ENCODE data around the gene USP5. TPM values are rescaled to one million over a fixed set of nuclear protein-coding genes. Genes with fewer than 3 reads are reported as not detected.

Gene USP5
- total RNA-seq = 39.8 and 51.8 TPM in 2 replicates

GRCh38 chr12:6851921-6852650, at the start of gene USP5:
Gene USP5 (plus strand): TSS chr12:6852150. CDS start chr12:6852180, 30 bp downstream.

GRCh38 chr12:6821591-6822425, 30.1 kb upstream of the USP5 start, which contains the start of gene GPR162:
Gene GPR162 (plus strand): TSS chr12:6821821. CDS start chr12:6823899, 2,078 bp downstream.

DNA sequence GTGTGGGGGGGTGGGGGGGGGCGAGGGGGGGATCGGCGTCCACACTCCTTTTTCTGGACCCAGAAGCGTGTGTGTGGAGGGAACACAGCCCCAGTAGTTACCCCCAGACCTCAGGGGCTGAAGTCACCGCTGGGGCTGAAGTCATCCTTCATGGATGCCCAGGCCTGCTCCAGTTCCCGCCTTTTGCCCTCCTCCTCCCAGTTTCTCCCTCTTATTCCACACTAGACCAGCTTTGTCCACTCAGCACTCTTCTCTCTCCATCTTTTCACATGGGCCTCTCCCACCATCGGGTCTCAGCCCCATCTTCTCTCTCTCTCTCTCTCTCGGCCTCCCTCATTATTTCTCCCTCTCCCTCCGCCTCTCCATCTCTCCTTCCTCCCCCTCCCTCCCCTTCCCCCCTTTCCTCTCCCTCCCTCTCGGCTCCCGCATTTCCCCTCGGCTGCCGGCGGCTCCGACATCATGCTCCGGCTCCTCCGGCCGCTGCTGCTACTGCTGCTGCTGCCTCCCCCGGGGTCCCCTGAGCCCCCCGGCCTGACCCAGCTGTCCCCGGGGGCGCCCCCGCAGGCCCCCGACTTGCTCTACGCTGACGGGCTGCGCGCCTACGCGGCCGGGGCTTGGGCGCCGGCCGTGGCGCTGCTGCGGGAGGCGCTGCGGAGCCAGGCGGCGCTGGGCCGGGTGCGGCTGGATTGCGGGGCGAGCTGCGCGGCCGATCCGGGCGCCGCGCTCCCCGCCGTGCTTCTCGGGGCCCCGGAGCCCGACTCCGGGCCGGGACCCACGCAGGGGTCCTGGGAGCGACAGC, 23.8 kb upstream of the USP5 start, which contains the start of gene P3H3:
Gene P3H3 (plus strand): TSS at position 426 of the 799 bp plus-strand sequence. CDS start 34 bp downstream, at position 460.

DNA sequence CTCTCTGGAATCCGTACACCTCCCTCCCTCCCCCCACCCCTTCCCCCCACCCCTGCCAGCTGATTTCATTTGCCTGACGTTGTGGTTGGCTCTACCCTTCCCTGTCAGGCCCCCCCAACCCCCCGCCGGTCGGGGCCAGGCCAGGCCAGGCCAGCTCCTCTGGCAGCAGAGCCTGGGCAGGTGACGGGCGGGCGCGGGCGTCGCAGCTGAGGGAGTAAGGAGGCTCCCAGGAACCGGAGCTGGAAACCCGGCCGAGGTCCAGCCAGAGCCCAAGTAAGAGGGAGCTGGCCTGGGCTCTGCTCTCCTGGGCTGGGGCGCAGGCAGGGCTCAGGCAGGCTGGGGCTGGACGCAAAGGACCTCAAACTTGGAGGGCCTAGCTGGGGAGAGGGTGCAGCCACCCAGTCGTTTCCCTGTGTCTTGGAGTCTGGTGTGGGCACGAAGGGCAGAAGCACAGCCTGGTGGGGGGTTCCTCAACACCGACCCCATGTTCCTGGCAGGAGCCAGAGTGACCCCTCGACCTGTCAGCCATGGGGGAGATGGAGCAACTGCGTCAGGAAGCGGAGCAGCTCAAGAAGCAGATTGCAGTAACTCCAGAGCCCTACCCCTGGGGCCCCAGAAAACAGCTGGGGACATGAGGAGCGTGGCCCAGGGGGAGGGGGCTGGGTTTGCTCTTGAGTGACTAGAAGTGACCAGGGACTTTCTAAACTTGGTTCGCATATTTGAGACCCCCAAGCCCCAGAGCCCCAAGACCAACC, 11.0 kb upstream of the USP5 start, which contains the start of gene GNB3:
Gene GNB3 (plus strand): TSS at position 165 of the 755 bp plus-strand sequence. CDS start 363 bp downstream, at position 528.

GRCh38 chr12:6851153-6851920, 613 bp upstream of the USP5 start, which contains the start of gene CDCA3:
Gene CDCA3 (minus strand): TSS chr12:6851286. CDS start chr12:6850952, 334 bp downstream.

GRCh38 chr12:6867413-6868210, 15.7 kb downstream of the USP5 start, which contains the start of gene TPI1:
Gene TPI1 (plus strand): TSS chr12:6867531. CDS start chr12:6867567, 36 bp downstream.

DNA sequence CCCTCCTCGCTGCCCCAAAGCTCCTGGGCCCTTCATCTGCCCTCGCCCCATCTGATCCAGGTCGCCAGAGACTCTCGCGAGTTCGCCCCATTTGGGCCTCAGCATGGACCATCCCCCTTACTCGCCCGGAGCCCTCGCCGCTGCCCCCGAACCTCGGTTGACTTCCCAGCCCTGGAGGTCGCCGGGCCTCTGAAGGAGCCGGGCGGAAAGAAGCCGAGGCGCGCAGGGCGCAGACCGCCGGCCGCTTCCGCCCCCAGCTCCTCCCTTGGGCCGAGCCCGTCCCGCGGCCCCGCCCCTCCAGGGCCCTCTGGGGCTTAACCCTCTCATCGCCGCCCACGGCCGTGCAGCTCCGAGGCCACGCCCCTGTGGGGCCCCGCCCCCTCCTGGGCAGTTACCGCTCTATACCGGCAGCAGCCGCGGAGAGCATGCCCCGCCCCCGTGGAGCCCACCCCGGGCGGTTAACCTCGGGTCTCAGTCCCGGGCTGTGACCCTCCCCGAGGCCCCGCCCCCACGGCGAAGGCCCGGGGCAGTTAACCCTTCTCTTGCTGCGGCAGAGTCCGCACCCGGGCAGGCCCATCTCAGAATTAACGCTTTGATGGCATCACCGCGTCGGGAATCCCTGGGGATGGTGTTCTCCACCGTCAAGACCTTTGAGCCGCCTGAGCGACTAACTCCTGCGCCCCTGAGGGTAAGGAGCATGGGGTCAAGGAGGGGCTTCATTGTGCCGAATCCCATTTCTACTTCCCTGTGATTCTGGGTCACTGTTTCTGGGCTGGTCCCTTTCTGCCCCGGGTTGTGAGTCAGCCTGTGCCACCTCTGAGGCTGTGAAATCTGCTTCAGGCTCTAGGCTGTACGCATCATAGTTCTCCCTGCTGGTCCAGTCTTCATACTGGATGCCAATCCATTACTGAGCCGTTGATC, 21.4 kb downstream of the USP5 start, which contains the start of gene SPSB2:
Gene SPSB2 (minus strand): TSS at position 210 of the 921 bp plus-strand sequence. CDS start 402 bp downstream, outside the sequence.

DNA sequence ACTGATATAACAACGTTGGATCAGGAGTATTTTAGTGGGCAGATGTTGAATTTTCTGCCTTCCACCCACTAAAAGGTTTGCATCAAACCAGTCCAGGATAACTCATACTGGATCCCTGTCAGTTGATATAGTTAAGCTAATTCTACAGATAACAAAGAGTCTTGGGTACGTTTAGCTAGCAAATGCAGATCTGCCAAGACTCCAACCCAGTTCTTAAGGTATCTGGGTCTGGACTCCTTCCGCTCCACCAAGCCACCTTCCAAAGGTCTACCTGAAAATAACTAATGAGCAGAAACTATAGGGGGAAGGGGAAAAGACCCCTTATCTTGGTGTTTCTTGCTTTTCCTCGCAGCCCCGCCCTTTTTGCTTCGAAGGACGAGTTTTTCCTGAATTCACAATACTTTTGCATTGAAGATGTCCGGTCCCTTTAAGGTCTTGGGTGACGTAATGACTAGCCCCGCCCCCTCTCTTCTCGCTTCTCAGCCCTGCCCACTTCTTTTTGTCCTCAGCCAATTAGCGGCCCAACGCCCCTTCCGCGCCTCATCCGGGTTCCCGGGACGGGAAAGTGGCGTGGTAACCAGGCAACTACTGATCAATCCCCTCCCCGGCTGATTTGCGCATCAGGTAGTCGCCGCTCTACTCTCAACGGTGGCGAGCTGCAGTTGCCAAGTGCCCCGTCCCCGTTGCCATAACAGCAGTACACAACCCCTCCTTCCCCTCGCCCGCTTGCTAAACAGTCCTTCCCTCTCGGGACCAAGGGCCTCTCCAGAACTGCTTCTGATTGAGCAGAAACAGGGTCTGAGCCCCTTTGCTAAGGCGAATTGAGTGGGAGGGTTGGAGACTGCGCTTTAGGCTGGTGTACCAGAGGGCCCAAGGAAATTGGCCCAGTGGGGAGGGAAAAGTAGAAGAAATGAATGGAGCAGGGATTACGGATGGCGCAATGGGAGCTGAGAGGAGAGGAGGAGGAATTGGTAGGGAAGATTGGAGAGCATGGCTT, 52.6 kb downstream of the USP5 start, which contains the start of gene LRRC23:
Gene LRRC23 (plus strand): TSS at position 543 of the 997 bp plus-strand sequence. CDS start 812 bp downstream, outside the sequence.

GRCh38 chr12:6914246-6914946, 62.4 kb downstream of the USP5 start, which contains the start of gene ENO2:
Gene ENO2 (plus strand): TSS chr12:6914580. CDS start chr12:6915833, 1,253 bp downstream.

Other genes starting within 250 kb of the USP5 start
- gene CHD4, start 244.8 kb upstream of the USP5 start, total RNA-seq = 180 and 220 TPM in 2 replicates
- gene LPAR5, start 216.2 kb upstream of the USP5 start, total RNA-seq = 3.6 TPM in 1 of 2 replicates, not detected in the other
- gene ACRBP, start 204.7 kb upstream of the USP5 start, total RNA-seq = 0.43 TPM in 1 of 2 replicates, not detected in the other
- gene ING4, start 189.0 kb upstream of the USP5 start, total RNA-seq = 19.6 and 33.0 TPM in 2 replicates
- gene ZNF384, start 162.8 kb upstream of the USP5 start, total RNA-seq = 23.9 and 24.4 TPM in 2 replicates
- gene PIANP, start 151.3 kb upstream of the USP5 start, total RNA-seq = 0.12 TPM in 1 of 2 replicates, not detected in the other
- 83.1 and 88.8 TPM in 2 replicates for gene COPS7A, start 128.1 kb upstream of the USP5 start, total RNA-seq
- gene MLF2, start 99.0 kb upstream of the USP5 start, total RNA-seq = 178 and 186 TPM in 2 replicates
- gene PTMS, start 85.8 kb upstream of the USP5 start, total RNA-seq = 212 and 239 TPM in 2 replicates
- gene LAG3, start 79.6 kb upstream of the USP5 start, total RNA-seq = 0.43 TPM in 1 of 2 replicates, not detected in the other
- gene CD4, start 62.6 kb upstream of the USP5 start, total RNA-seq = 0.35 and 0.60 TPM in 2 replicates
- 3.7 and 5.6 TPM in 2 replicates for gene GPR162, start 30.3 kb upstream of the USP5 start, total RNA-seq
- 43.3 and 62.4 TPM in 2 replicates for gene P3H3, start 23.7 kb upstream of the USP5 start, total RNA-seq
- gene GNB3, start 11.2 kb upstream of the USP5 start, total RNA-seq = 0.35 and 1.1 TPM in 2 replicates
- gene CDCA3, start 864 bp upstream of the USP5 start, total RNA-seq = 1.0 and 2.6 TPM in 2 replicates
- gene TPI1, start 15.4 kb downstream of the USP5 start, total RNA-seq = 799 and 1,433 TPM in 2 replicates
- gene SPSB2, start 21.2 kb downstream of the USP5 start, total RNA-seq = 5.5 and 12.3 TPM in 2 replicates
- 6.3 and 14.0 TPM in 2 replicates for gene LRRC23, start 52.7 kb downstream of the USP5 start, total RNA-seq
- 11.0 and 11.9 TPM in 2 replicates for gene ENO2, start 62.4 kb downstream of the USP5 start, total RNA-seq
- gene ATN1, start 75.8 kb downstream of the USP5 start, total RNA-seq = 19.6 and 24.9 TPM in 2 replicates
- not detected in 2 replicates for gene RNU7-1, start 91.7 kb downstream of the USP5 start, total RNA-seq
- 344 and 451 TPM in 2 replicates for gene C12orf57, start 91.9 kb downstream of the USP5 start, total RNA-seq
- gene PTPN6, start 99.2 kb downstream of the USP5 start, total RNA-seq = not detected in 2 replicates
- 224 and 365 TPM in 2 replicates for gene PHB2, start 118.5 kb downstream of the USP5 start, total RNA-seq
- 28.3 and 32.0 TPM in 2 replicates for gene EMG1, start 118.8 kb downstream of the USP5 start, total RNA-seq
- 33.8 and 35.5 TPM in 2 replicates for gene LPCAT3, start 166.3 kb downstream of the USP5 start, total RNA-seq
- gene C1S, start 208.6 kb downstream of the USP5 start, total RNA-seq = 273 and 492 TPM in 2 replicates
- 586 and 850 TPM in 2 replicates for gene C1R, start 240.3 kb downstream of the USP5 start, total RNA-seq